ENCODE results near the gene SCP2D1.
"Not testable (repeated sequence)": the region's sequence is repeated elsewhere in the genome, so short reads cannot be mapped to it uniquely, and the experiment has no call there.

Gene SCP2D1

GRCh38 chr20:18813483-18813882, at the start of gene SCP2D1:
SCP2D1 (plus strand) TSS chr20:18813783; CDS start chr20:18813816, 33 bp downstream.
- no peak for DNase-seq

- DNase-seq = no peak
Observed at GRCh38 chr20:18767676-18768075, 45.9 kb upstream of the SCP2D1 start.

- DNase-seq = no peak
Observed at GRCh38 chr20:18773566-18773965, 40.0 kb upstream of the SCP2D1 start.

GRCh38 chr20:18774207-18774606, 39.4 kb upstream of the SCP2D1 start:
- DNase-seq = no peak

- no peak for DNase-seq
Observed at GRCh38 chr20:18775633-18776032, 38.0 kb upstream of the SCP2D1 start.

GRCh38 chr20:18778690-18779392, 34.7 kb upstream of the SCP2D1 start:
- no peak for DNase-seq

GRCh38 chr20:18780385-18781130, 33.0 kb upstream of the SCP2D1 start:
- no peak for DNase-seq

GRCh38 chr20:18781509-18781908, 32.1 kb upstream of the SCP2D1 start:
- DNase-seq = no peak

GRCh38 chr20:18783385-18783959, 30.1 kb upstream of the SCP2D1 start:
- DNase-seq = no peak

- not testable (repeated sequence) for DNase-seq
Observed at GRCh38 chr20:18787046-18787445, 26.5 kb upstream of the SCP2D1 start.

GRCh38 chr20:18788021-18788420, 25.6 kb upstream of the SCP2D1 start:
- DNase-seq = no peak

- DNase-seq = no peak
Observed at GRCh38 chr20:18790787-18791186, 22.8 kb upstream of the SCP2D1 start.

- DNase-seq = peak; percentile 56
Observed at GRCh38 chr20:18793625-18794427, 19.8 kb upstream of the SCP2D1 start.

GRCh38 chr20:18794428-18794787, 19.2 kb upstream of the SCP2D1 start:
- DNase-seq = no peak

GRCh38 chr20:18795366-18795765, 18.2 kb upstream of the SCP2D1 start:
- no peak for DNase-seq

- DNase-seq = no peak
Observed at GRCh38 chr20:18796282-18796833, 17.2 kb upstream of the SCP2D1 start.

- DNase-seq = no peak
Observed at GRCh38 chr20:18801516-18801915, 12.1 kb upstream of the SCP2D1 start.

GRCh38 chr20:18802012-18802634, 11.5 kb upstream of the SCP2D1 start:
- DNase-seq = no peak

- no peak for DNase-seq
Observed at GRCh38 chr20:18805881-18806280, 7.7 kb upstream of the SCP2D1 start.

- DNase-seq = no peak
Observed at GRCh38 chr20:18808712-18809111, 4.9 kb upstream of the SCP2D1 start.

- DNase-seq = no peak
Observed at GRCh38 chr20:18811186-18811585, 2.4 kb upstream of the SCP2D1 start.

GRCh38 chr20:18811904-18812303, 1.7 kb upstream of the SCP2D1 start:
- DNase-seq = no peak

Measured in NCI-H2081 treated with DMSO at 0.1 percent for 48 hours (cell line).